ENCODE data around the gene OR7A17. TPM values are rescaled to one million over a fixed set of nuclear protein-coding genes. Genes with fewer than 3 reads are reported as not detected.

Gene OR7A17
- total and polyA plus RNA-seq, 2 of the 13 experiments (the other 11 are each of a cell fraction or from before 2014, with no cell fraction given): not detected

DNA sequence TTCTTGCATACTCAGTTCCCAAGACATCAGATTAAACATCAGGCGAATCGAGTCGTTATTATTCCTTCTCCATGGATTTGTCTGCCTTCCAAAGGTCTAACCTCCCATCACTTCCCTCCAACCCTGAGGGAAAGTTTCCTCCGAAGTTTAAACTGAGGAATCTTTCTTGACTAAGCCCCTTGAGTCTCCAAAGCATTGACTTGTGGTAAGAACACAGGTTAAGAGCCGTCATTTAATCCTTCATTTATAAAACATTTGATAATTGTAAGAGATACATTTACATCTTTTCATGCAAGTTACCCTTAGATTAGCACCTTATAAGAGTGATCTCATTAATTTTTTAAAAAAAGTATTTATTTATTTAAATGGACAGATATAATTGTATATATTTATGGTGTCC is 37.1 kb downstream of the OR7A17 start, which contains the start of gene OR7A10:
OR7A10 (minus strand) TSS at position 101 of the 400 bp plus-strand sequence. CDS start 7,045 bp downstream, outside the sequence.
- ChIA-PET POLR2A (no interaction called here), CTCF (ENCODE audit: low intra/inter-chr PET ratio, low total read pairs) (no interaction called here)
- 19% methylated on average over 5 of the region's 5 CpGs for WGBS (ENCODE audit: low lambda C conversion rate)
- H3K27ac ChIP-seq (ENCODE audit: extremely low read length, insufficient read depth, low read length): no peak within 1 kb of the TSS
- H2AFZ ChIP-seq (ENCODE audit: low read length): no peak within 1 kb of the TSS
- no peaks in the 10 kb centered on the region for H3K79me2 ChIP-seq (ENCODE audit: insufficient read depth, low read length)
- intact Hi-C loops (cut with micrococcal nuclease; ENCODE audit: unreplicated experiment): no loop called here
- no peak within 1 kb of the TSS for H3K4me3 ChIP-seq (replicated peaks in 1 of 3; ENCODE audit: insufficient read depth in 1 of 3, low read depth in 2 of 3, low read length in 3 of 3)
- DNase-seq (ENCODE audit: low spot score) (no peak), FAIRE-seq (no peak), ATAC-seq (no peak)
- no peak within 1 kb of the TSS for H3K9ac ChIP-seq (ENCODE audit: insufficient read depth, low read depth, low read length)
- in situ Hi-C loops (cut with HindIII; ENCODE audit: extremely low pct_ligation_motif_present, low pct_unique_long_range_greater_than_20kb): no loop called here
- H3K36me3 ChIP-seq (replicated peaks in 1 of 2; ENCODE audit: control insufficient read depth in 1 of 2, insufficient read depth in 2 of 2, low read length in 2 of 2): no peaks in the 10 kb centered on the region
- no peaks in the 10 kb centered on the region; a peak in 1 of 5 replicates for H3K27me3 ChIP-seq (ENCODE audit: control insufficient read depth in 1 of 2, insufficient read depth in 2 of 2, low read length in 2 of 2)
- H3K4me1 ChIP-seq (ENCODE audit: insufficient read depth, low read length): no peaks in the 10 kb centered on the region
- H3K9me3 ChIP-seq (ENCODE audit: low read length): no peaks in the 10 kb centered on the region
- no peaks in the 10 kb centered on the region for H4K20me1 ChIP-seq (ENCODE audit: insufficient read depth, low read length)
- no peak within 1 kb of the TSS for H3K4me2 ChIP-seq (ENCODE audit: low read depth, low read length)
- TF ChIP-seq TBX3 (IDR thresholded peaks at IDR 0.05; ENCODE audit: borderline replicate concordance) (no peak), SRSF1 (optimal IDR thresholded peaks at IDR 0.05; ENCODE audit: low read depth, low read length) (no peak), ZFP82 (CRISPR knock-in tag; IDR thresholded peaks at IDR 0.05; ENCODE audit: borderline replicate concordance) (no peak), GZF1 (CRISPR knock-in tag; IDR thresholded peaks at IDR 0.05) (no peak), MEIS1 (CRISPR knock-in tag; IDR thresholded peaks at IDR 0.05; ENCODE audit: borderline replicate concordance) (no peak), ZNF672 (CRISPR knock-in tag; IDR thresholded peaks at IDR 0.05) (no peak), MXI1 (IDR thresholded peaks at IDR 0.05; ENCODE audit: borderline replicate concordance, low read depth, low read length) (no peak), ZNF382 (CRISPR knock-in tag; IDR thresholded peaks at IDR 0.05; ENCODE audit: borderline replicate concordance) (no peak), YY1 (IDR thresholded peaks at IDR 0.05; ENCODE audit: insufficient read depth, insufficient replicate concordance, low read depth, low read length) (no peak), ZNF776 (CRISPR knock-in tag; IDR thresholded peaks at IDR 0.05) (no peak), TMF1 (CRISPR knock-in tag; IDR thresholded peaks at IDR 0.05; ENCODE audit: low read depth) (no peak), SMARCC2 (IDR thresholded peaks at IDR 0.05) (no peak), ZFP62 (CRISPR knock-in tag; IDR thresholded peaks at IDR 0.05) (no peak)
- TF ChIP-seq, protein P1, sequence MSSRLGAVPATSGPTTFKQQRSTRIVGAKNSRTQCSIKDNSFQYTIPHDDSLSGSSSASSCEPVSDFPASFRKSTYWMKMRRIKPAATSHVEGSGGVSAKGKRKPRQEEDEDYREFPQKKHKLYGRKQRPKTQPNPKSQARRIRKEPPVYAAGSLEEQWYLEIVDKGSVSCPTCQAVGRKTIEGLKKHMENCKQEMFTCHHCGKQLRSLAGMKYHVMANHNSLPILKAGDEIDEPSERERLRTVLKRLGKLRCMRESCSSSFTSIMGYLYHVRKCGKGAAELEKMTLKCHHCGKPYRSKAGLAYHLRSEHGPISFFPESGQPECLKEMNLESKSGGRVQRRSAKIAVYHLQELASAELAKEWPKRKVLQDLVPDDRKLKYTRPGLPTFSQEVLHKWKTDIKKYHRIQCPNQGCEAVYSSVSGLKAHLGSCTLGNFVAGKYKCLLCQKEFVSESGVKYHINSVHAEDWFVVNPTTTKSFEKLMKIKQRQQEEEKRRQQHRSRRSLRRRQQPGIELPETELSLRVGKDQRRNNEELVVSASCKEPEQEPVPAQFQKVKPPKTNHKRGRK (CRISPR knock-in tag; IDR thresholded peaks at IDR 0.05): no peak
- TF ChIP-seq, protein P2, sequence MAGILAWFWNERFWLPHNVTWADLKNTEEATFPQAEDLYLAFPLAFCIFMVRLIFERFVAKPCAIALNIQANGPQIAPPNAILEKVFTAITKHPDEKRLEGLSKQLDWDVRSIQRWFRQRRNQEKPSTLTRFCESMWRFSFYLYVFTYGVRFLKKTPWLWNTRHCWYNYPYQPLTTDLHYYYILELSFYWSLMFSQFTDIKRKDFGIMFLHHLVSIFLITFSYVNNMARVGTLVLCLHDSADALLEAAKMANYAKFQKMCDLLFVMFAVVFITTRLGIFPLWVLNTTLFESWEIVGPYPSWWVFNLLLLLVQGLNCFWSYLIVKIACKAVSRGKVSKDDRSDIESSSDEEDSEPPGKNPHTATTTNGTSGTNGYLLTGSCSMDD (CRISPR knock-in tag; IDR thresholded peaks at IDR 0.05): no peak
- TF ChIP-seq, protein P3, sequence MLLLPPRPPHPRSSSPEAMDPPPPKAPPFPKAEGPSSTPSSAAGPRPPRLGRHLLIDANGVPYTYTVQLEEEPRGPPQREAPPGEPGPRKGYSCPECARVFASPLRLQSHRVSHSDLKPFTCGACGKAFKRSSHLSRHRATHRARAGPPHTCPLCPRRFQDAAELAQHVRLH (CRISPR knock-in tag; IDR thresholded peaks at IDR 0.05; ENCODE audit: borderline replicate concordance, low read depth): no peak
- BruUV-seq (replicated peaks): no TSS peak
